Mucosa of rectum (tissue), 2 donors: ENCODE results near the gene WNT7A.

Source experiments
- H3K27ac ChIP-seq, 2 donors: one replicate each; pipeline ENCODE4 v1.7.0; 2013; ENCODE audit warnings: inconsistent platforms in 2 of 2, low read depth in 2 of 2, low read length in 2 of 2
- H3K27me3 ChIP-seq, 2 donors: one replicate each; pipeline ENCODE4 v1.7.0; 2013; ENCODE audit warnings: low read length in 2 of 2; ENCODE audit not compliant: control insufficient read depth in 2 of 2, insufficient read depth in 2 of 2
- H3K36me3 ChIP-seq, 2 donors: one replicate each; pipeline ENCODE4 v1.7.0; 2013; ENCODE audit warnings: low read length in 2 of 2; ENCODE audit not compliant: control insufficient read depth in 2 of 2, insufficient read depth in 2 of 2
- H3K4me1 ChIP-seq, 2 donors: one replicate each; pipeline ENCODE4 v1.7.0; 2013; ENCODE audit warnings: low read length in 2 of 2, mild to moderate bottlenecking in 1 of 2; ENCODE audit not compliant: control insufficient read depth in 2 of 2, insufficient read depth in 2 of 2
- H3K4me3 ChIP-seq, 2 donors: one replicate each; pipeline ENCODE4 v1.7.0; 2013; ENCODE audit warnings: low read length in 2 of 2
- H3K9ac ChIP-seq, 2 donors: one replicate each; pipeline ENCODE4 v1.7.0; 2013; ENCODE audit warnings: low read length in 2 of 2, low read depth in 1 of 2, mild to moderate bottlenecking in 1 of 2
- H3K9me3 ChIP-seq, 2 donors: one replicate each; pipeline ENCODE4 v1.7.0; 2013; ENCODE audit warnings: low read length in 2 of 2; ENCODE audit not compliant: control insufficient read depth in 2 of 2
- donor health status: healthy.
- donor health status: Normal muscosa, but diverticular disease.

Gene WNT7A

DNA sequence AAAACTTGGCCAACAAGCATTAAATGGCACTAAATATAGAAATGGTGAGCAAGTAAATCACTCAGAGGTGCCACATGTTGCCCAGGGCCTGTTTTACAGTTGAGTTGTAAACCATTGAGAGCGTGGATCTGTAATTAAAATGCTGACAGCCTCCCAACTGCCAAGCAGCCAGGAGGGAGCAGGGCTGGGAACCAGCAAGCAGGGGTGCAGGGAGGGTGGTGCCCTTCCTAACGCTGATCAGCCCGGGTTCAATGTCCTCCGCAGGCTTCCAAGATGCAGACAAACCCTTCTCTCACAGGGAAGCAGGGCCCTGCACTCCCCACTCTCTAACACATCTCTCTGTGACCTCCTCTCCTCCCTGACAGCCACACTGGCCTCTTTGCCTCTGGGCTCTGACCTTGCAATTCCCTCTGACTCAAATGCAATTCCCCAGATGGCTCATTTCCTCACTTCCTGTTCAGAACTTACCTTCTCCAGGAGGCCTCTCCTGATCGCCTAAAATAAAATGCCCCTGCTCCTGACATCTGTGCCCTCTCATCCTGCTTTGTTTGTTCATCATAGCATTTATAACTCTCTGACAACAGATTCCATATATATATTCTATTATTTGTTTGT is 40.0 kb downstream of the WNT7A start:
- Histone ChIP-seq H3K36me3 (no peaks in the 10 kb centered on the region), H3K9ac (no peak overlapping the region), H3K4me1 (no peaks in the 10 kb centered on the region), H3K27ac (no peak overlapping the region), H3K9me3 (no peaks in the 10 kb centered on the region), H3K4me3 (no peak overlapping the region), H3K27me3 (peaks cover 0 to 2% of the 10 kb centered on the region in 2 donors)

DNA sequence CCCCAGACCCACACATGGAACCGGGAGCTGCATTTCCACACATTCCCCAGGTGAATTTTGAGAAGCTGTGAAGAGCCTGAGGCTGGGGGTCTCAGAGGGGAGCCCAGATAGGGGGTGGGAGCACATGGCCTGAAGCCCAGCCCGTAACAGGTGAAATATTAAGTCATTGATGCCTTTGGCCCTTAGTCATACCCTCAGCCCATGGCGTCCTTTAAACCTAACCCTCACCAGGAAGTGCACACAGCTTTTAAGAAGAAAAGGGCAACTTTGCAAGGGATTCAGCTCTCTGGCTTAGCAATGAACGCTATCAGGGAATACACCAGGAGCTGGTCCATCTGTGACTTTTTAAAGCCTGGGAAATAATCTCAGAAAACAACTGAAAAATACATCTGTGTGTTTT is 40.6 kb downstream of the WNT7A start:
- Histone ChIP-seq H3K36me3 (no peaks in the 10 kb centered on the region), H3K9ac (no peak overlapping the region), H3K27me3 (peaks cover 0 to 2% of the 10 kb centered on the region in 2 donors), H3K9me3 (no peaks in the 10 kb centered on the region), H3K4me1 (no peaks in the 10 kb centered on the region), H3K4me3 (no peak overlapping the region), H3K27ac (no peak overlapping the region)

DNA sequence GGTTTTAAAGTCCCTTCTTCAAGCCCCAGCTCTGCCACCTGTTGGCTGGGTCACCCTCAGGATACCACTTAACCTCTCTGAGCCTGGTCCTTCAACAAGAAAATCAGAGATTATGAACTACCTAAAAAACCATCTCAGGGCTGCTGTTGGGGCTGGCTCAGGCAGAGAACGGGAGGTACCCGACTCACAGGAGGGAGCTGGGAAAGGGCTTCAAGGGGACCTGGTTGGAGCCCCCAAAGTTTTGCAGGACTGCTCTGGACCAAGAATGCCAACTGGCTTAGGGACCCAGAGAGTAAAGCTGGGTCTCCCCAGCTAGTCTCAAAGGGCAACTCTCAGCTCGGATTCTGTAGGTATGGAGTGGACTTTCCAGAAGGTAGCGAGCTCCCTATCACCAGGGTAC is 41.5 kb downstream of the WNT7A start:
- peaks cover 0 to 2% of the 10 kb centered on the region in 2 donors for H3K27me3 ChIP-seq
- no peaks in the 10 kb centered on the region for H3K9me3 ChIP-seq
- no peak overlapping the region for H3K27ac ChIP-seq
- H3K4me3 ChIP-seq = no peak overlapping the region
- no peaks in the 10 kb centered on the region for H3K36me3 ChIP-seq
- no peaks in the 10 kb centered on the region for H3K4me1 ChIP-seq
- H3K9ac ChIP-seq = no peak overlapping the region

DNA sequence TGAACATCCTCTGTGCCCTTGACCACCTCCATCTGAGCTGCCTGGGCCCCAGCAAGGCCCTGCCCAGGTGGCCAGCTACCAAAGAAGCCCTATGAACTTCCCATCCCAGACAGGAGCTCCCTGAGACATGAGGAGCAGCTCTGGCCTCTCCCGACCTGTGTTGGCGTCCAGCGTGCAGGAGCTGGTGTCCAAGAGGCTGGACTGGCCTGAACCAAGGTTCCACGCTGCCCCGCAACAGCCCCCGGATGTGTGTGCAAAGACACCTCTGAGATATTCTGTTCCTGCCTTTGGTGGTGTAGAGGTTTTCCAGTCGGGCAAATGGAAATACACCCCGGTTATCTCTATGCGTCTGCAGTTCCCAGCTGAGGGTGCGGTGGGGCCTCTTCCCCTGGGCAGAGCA is 42.1 kb downstream of the WNT7A start:
- Histone ChIP-seq H3K36me3 (no peaks in the 10 kb centered on the region), H3K4me1 (no peaks in the 10 kb centered on the region), H3K27ac (no peak overlapping the region), H3K9ac (no peak overlapping the region), H3K4me3 (no peak overlapping the region), H3K27me3 (peaks cover 0 to 2% of the 10 kb centered on the region in 2 donors), H3K9me3 (no peaks in the 10 kb centered on the region)

DNA sequence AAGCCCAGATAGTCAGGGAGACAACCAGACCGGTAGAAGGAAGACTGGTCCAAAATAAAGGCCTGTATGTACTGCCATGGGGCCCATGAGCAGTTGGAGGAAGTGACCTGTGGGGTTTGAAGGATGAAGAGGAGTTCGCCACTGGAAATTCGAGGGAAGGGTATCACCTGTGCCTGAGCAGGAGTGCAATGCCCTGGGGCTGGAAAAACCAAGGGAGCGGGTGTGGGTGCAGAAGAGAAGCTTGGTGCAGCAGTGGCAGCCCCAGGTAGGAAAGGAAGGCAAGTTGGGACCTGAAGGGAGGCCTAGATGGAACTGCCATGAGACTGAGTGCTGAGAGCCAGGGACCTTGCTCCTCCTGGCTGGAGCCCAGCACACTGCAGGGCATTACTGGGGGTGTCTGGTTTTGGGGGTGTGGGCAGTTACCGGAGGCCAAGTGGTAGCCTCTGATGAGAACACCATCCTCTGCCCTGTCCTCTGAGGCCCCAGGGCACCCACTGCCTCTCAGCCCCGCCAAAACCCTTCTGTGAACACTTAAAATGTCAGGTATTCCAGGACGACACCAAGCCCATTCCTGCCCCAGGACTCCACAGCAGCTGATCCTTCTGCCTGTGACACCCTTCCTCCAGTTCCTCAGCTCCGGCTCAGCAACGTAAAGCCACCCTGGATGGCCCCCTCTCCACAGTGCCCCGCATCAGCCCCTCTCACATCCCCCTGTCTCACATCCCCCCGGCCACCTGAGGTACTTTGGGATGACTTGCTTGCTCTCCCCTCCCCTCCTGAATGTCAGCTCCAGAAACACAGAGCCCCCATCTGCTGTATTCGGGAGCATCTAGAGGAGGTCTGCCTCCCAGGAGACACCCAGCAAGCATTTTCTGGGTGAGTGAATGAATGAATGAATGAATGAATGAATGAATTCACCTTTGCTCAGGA is 42.9 kb downstream of the WNT7A start:
- Histone ChIP-seq H3K9me3 (no peaks in the 10 kb centered on the region), H3K27me3 (peaks cover 0 to 2% of the 10 kb centered on the region in 2 donors), H3K27ac (no peak overlapping the region), H3K4me1 (no peaks in the 10 kb centered on the region), H3K9ac (no peak overlapping the region), H3K4me3 (no peak overlapping the region), H3K36me3 (no peaks in the 10 kb centered on the region)

DNA sequence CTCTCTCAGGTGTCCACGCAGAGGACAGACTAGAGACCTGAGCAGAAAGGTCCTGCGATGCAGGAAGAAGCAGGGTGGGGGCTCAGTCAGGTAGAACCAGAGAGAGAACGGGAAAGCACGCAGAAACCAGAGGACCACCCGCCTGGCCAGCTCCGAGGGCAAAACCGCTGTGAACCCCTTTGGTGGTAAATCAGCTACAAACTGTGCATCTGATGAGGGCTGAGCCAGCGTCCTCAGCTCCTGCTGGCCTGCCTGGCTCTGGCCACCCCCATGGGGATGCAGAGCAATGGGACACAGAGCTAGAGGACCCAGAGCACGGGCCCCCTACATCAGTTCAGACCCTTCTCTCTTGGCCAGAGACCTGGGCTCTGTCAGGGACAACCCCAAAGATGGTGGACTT is 44.6 kb downstream of the WNT7A start:
- no peak overlapping the region for H3K9ac ChIP-seq
- H3K27ac ChIP-seq = no peak overlapping the region
- H3K27me3 ChIP-seq = peaks cover 0 to 2% of the 10 kb centered on the region in 2 donors
- no peaks in the 10 kb centered on the region for H3K36me3 ChIP-seq
- no peak overlapping the region for H3K4me3 ChIP-seq
- no peaks in the 10 kb centered on the region for H3K9me3 ChIP-seq
- H3K4me1 ChIP-seq = no peaks in the 10 kb centered on the region

DNA sequence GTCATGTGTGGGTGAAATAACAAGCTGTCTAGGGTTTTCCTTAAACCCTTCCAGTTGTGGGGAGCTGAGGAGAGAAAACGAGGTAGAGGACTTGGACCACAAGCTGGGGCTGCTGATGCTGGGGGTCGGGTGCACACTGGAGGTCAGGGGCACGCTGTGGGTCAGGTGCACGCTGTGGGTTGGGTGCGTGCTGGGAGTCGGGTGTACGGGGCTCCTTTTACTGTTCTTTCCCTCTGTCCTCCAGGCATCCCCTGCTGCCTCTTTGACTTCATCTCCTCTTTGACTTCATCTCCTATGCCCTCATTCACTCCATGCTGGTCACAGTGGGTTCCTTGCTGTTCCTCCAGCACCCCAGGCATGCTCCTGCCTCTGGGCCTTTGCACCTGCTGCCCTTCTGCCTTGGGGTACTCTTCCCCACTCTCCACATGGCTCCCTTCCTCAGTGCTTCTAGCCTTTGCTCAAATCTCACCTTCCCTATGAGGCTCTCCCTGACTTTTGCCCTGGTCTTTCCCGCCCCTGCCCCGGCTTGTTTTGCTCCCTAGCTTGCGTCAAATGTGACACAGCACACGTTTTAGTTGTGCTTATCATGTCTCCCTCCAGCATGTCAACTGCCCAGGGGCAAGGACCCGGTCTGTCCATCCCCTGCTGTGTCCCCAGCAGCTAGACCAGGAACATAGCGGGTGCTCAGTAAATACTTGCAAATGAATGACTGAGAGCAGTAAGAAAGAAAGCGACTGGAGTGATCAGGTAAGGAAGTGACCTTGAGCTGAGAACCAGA is 45.4 kb downstream of the WNT7A start:
- Histone ChIP-seq H3K9ac (no peak overlapping the region), H3K9me3 (no peaks in the 10 kb centered on the region), H3K36me3 (no peaks in the 10 kb centered on the region), H3K4me1 (no peaks in the 10 kb centered on the region), H3K27me3 (peaks cover 0 to 2% of the 10 kb centered on the region in 2 donors), H3K27ac (no peak overlapping the region), H3K4me3 (no peak overlapping the region)

DNA sequence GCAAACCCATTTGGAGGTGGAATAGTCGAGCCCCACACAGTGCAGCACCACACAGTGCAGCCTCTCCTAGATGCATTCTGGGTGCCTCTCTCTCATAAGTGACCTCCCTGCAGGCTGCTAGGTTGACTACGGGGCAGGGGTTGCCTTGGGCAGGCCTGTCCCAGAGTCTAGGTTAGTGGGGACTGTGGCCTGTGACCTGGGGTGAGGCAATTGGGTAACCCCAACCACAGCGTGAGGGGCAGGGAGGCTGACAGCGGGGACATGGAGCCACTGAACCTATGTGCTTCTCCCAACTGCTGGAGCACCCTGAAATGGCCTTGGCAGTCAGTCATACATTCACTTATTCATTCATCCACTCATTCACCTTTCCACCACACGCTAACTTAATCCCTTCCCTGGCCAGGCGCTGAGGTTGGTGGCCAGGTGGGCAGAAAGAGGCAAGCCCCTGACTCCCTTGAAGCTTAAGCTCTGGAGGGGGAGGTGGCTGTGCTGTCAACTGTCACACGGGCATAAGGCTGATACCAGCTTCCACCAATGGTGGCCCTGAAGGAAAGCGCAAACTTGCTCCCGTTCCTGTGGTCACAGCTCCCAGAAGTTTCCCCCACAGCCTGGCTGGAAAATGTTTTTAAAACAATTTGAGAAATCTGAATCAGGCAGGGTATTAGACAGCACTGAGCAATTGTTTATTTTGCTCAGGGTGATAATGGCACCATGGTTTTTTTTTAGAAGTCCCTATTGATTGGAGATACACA is 46.2 kb downstream of the WNT7A start:
- no peaks in the 10 kb centered on the region for H3K4me1 ChIP-seq
- H3K27ac ChIP-seq = no peak overlapping the region
- no peaks in the 10 kb centered on the region for H3K36me3 ChIP-seq
- peaks cover 0 to 2% of the 10 kb centered on the region in 2 donors for H3K27me3 ChIP-seq
- H3K9ac ChIP-seq = no peak overlapping the region
- H3K4me3 ChIP-seq = no peak overlapping the region
- no peaks in the 10 kb centered on the region for H3K9me3 ChIP-seq

DNA sequence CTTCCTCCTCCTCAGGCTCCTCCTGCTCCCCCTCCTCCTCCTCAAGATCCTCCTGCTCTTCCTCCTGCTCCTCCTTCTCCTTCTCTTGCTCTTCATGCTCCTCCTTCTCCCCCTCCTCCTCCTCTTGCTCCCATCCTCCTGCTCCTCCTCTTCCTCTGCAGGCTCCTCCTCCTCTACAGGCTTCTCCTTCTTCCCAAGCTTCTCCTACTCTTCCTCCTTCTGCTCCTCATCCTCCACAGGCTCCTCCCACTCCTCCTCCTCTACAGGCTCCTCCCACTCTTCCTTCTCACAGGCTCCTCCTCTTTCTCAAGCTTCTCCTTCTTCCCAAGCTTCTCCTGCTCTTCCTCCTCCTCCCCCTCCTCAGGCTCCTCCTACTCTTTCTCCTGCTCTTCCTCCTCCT is 47.7 kb downstream of the WNT7A start:
- Histone ChIP-seq H3K36me3 (no peaks in the 10 kb centered on the region), H3K4me3 (no peak overlapping the region), H3K4me1 (no peaks in the 10 kb centered on the region), H3K27me3 (peaks cover 0 to 2% of the 10 kb centered on the region in 2 donors), H3K9ac (no peak overlapping the region), H3K27ac (no peak overlapping the region), H3K9me3 (no peaks in the 10 kb centered on the region)
